ENCODE measurements around the gene RIOX2. TPM values are rescaled to one million over a fixed set of nuclear protein-coding genes. Genes with fewer than 3 reads are reported as not detected.

Gene RIOX2
- total and polyA plus RNA-seq, 2 experiments from 2014 or later, result 29.1 to 36.4 TPM

- no peak overlapping the region for H3K9ac ChIP-seq
- in situ Hi-C loops (cut with MboI), result no loop called here
- H3K27me3 ChIP-seq (replicated peaks; ENCODE audit: insufficient read depth), result no peaks in the 10 kb centered on the region; the same call in 1 of the 2 replicates
Observed at GRCh38 chr3:97990624-97991292, 18.5 kb upstream of the RIOX2 start.

DNA sequence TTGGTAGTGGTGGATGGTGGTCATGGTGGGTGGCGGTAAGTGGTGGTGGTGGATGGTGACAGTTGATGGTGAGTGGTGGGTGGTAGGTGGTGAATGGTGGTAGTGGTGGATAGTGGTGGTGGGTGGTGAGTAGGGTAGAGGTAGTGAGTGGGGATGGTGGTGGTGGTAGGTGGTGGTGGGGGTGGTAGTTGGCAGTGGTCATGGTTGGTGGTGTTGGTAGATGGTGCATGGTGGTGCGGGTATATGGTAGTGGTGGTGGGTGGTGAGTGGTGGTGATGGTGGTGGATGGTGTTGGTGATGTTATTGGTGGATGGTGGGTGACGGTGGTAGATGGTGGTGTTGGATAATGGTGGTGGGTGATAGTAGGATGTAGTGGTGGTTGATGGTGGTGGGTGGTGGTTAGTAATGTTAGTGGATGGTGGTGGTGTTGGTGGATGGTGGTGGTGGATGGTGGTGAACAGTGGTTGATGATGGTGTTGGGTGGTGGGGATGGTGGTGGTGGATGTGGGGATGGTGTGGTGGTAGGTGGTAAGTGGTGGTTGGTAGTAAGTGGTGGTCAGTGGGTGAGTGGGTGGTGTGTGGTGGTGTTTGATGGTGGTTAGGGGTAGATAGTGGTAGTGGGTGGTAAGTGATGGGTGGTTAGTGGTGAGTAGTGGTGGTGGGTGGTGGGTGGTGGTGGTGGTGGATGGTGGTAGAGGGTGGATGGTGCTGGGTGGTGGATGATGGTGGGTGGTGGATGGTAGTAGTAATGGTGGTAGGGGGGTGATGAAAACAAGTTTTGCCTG is 16.7 kb upstream of the RIOX2 start:
- no peak for DNase-seq
- Histone ChIP-seq H3K9ac (no peak overlapping the region), H3K9me3 (ENCODE audit: low read depth) (no peaks in the 10 kb centered on the region), H3K36me3 (ENCODE audit: low read depth) (no peaks in the 10 kb centered on the region), H3K9me2 (ENCODE audit: insufficient read depth) (no peaks in the 10 kb centered on the region), H3K79me2 (ENCODE audit: insufficient read depth) (no peaks in the 10 kb centered on the region), H3K4me2 (ENCODE audit: unreplicated experiment) (no peak overlapping the region), H3K27me3 (replicated peaks; ENCODE audit: insufficient read depth) (no peaks in the 10 kb centered on the region; the same call in 1 of the 2 replicates), H3K27ac (no peak overlapping the region), H3F3A (ENCODE audit: insufficient read depth) (no peaks in the 10 kb centered on the region), H3K4me1 (ENCODE audit: insufficient read depth) (no peaks in the 10 kb centered on the region), H2AFZ (no peak overlapping the region), H3K4me3 (no peak overlapping the region), H4K20me1 (ENCODE audit: insufficient read depth) (no peaks in the 10 kb centered on the region)
- in situ Hi-C loops (cut with MboI), result no loop called here
- 85 to 89% methylated on average over 3 of the region's 3 CpGs for WGBS, 2 experiments (ENCODE audit: low coverage in 1 of 2, low lambda C conversion rate in 2 of 2, missing lambda C conversion rate in 2 of 2)
- TF ChIP-seq EZH2 (IDR thresholded peaks at IDR 0.05; ENCODE audit: insufficient read depth, poor library complexity, severe bottlenecking) (no peak), EZH2phosphoT487 (IDR thresholded peaks at IDR 0.05; ENCODE audit: insufficient read depth, low read depth) (no peak)

More at GRCh38 chr3:97990624-97991292, 18.5 kb upstream of the RIOX2 start:
- Histone ChIP-seq H3K4me2 (ENCODE audit: unreplicated experiment) (no peak overlapping the region), H3K4me1 (ENCODE audit: insufficient read depth) (no peaks in the 10 kb centered on the region), H3K27ac (no peak overlapping the region), H3K9me3 (ENCODE audit: low read depth) (no peaks in the 10 kb centered on the region), H3K9me2 (ENCODE audit: insufficient read depth) (no peaks in the 10 kb centered on the region), H3F3A (ENCODE audit: insufficient read depth) (no peaks in the 10 kb centered on the region), H3K4me3 (no peak overlapping the region), H2AFZ (no peak overlapping the region), H4K20me1 (ENCODE audit: insufficient read depth) (no peaks in the 10 kb centered on the region), H3K36me3 (ENCODE audit: low read depth) (no peaks in the 10 kb centered on the region), H3K79me2 (ENCODE audit: insufficient read depth) (no peaks in the 10 kb centered on the region)
- TF ChIP-seq EZH2 (IDR thresholded peaks at IDR 0.05; ENCODE audit: insufficient read depth, poor library complexity, severe bottlenecking) (no peak), EZH2phosphoT487 (IDR thresholded peaks at IDR 0.05; ENCODE audit: insufficient read depth, low read depth) (no peak)
- DNase-seq, result no peak
- 47 to 52% methylated on average over 2 of the region's 2 CpGs for WGBS, 2 experiments (ENCODE audit: low coverage in 1 of 2, low lambda C conversion rate in 2 of 2, missing lambda C conversion rate in 2 of 2)

GRCh38 chr3:97987306-97987705 is 15.1 kb upstream of the RIOX2 start:
- Histone ChIP-seq H3K79me2 (ENCODE audit: insufficient read depth) (no peaks in the 10 kb centered on the region), H2AFZ (no peak overlapping the region), H3K36me3 (ENCODE audit: low read depth) (no peaks in the 10 kb centered on the region), H3F3A (ENCODE audit: insufficient read depth) (no peaks in the 10 kb centered on the region), H3K27ac (no peak overlapping the region), H3K9me2 (ENCODE audit: insufficient read depth) (no peaks in the 10 kb centered on the region), H3K4me2 (ENCODE audit: unreplicated experiment) (no peak overlapping the region), H3K27me3 (replicated peaks; ENCODE audit: insufficient read depth) (no peaks in the 10 kb centered on the region; the same call in 1 of the 2 replicates), H3K4me3 (no peak overlapping the region), H4K20me1 (ENCODE audit: insufficient read depth) (no peaks in the 10 kb centered on the region), H3K4me1 (ENCODE audit: insufficient read depth) (no peaks in the 10 kb centered on the region), H3K9ac (no peak overlapping the region), H3K9me3 (ENCODE audit: low read depth) (no peaks in the 10 kb centered on the region)
- 4 to 9% methylated on average over 2 of the region's 2 CpGs for WGBS, 2 experiments (ENCODE audit: low coverage in 1 of 2, low lambda C conversion rate in 2 of 2, missing lambda C conversion rate in 2 of 2)
- in situ Hi-C loops (cut with MboI), result no loop called here
- DNase-seq, result no peak
- TF ChIP-seq EZH2 (IDR thresholded peaks at IDR 0.05; ENCODE audit: insufficient read depth, poor library complexity, severe bottlenecking) (no peak), EZH2phosphoT487 (IDR thresholded peaks at IDR 0.05; ENCODE audit: insufficient read depth, low read depth) (no peak)

GRCh38 chr3:97983933-97984491 is 11.8 kb upstream of the RIOX2 start:
- no peak overlapping the region for H2AFZ ChIP-seq
- no peak overlapping the region for H3K4me3 ChIP-seq
- H3K9ac ChIP-seq, result no peak overlapping the region
- in situ Hi-C loops (cut with MboI), result no loop called here
- no peak overlapping the region for H3K4me2 ChIP-seq (ENCODE audit: unreplicated experiment)
- H3K27me3 ChIP-seq (replicated peaks; ENCODE audit: insufficient read depth), result no peaks in the 10 kb centered on the region; the same call in 1 of the 2 replicates
- H4K20me1 ChIP-seq (ENCODE audit: insufficient read depth), result no peaks in the 10 kb centered on the region
- H3K9me2 ChIP-seq (ENCODE audit: insufficient read depth), result no peaks in the 10 kb centered on the region
- no peak for TF ChIP-seq EZH2phosphoT487 (IDR thresholded peaks at IDR 0.05; ENCODE audit: insufficient read depth, low read depth)
- TF ChIP-seq EZH2 (IDR thresholded peaks at IDR 0.05; ENCODE audit: insufficient read depth, poor library complexity, severe bottlenecking), result no peak
- no peaks in the 10 kb centered on the region for H3K9me3 ChIP-seq (ENCODE audit: low read depth)
- no peaks in the 10 kb centered on the region for H3F3A ChIP-seq (ENCODE audit: insufficient read depth)
- no peaks in the 10 kb centered on the region for H3K4me1 ChIP-seq (ENCODE audit: insufficient read depth)
- 5 to 7% methylated on average over 2 of the region's 2 CpGs for WGBS, 2 experiments (ENCODE audit: low coverage in 1 of 2, low lambda C conversion rate in 2 of 2, missing lambda C conversion rate in 2 of 2)
- no peak overlapping the region for H3K27ac ChIP-seq
- H3K36me3 ChIP-seq (ENCODE audit: low read depth), result no peaks in the 10 kb centered on the region
- no peaks in the 10 kb centered on the region for H3K79me2 ChIP-seq (ENCODE audit: insufficient read depth)
- DNase-seq, result no peak

Measured in GM23248 (cell line).